ENCODE measurements around the gene ZNF598. TPM values are rescaled to one million over a fixed set of nuclear protein-coding genes. Genes with fewer than 3 reads are reported as not detected.

Gene ZNF598
- total RNA-seq, 2 donors from 2014 or later = 45.2 to 46.7 TPM

- Mint-ChIP-seq H3K4me3 (peak overlapping the region; percentile 69), H3K4me1 (peaks cover 9% of the 10 kb centered on the region)
- no peak for DNase-seq
Observed at GRCh38 chr16:2028146-2028545, 18.5 kb upstream of the ZNF598 start.

GRCh38 chr16:2027024-2028010 lies 17.7 kb upstream of the ZNF598 start:
- H3K27ac Mint-ChIP-seq = no peak overlapping the region

More at GRCh38 chr16:2028146-2028545, 18.5 kb upstream of the ZNF598 start:
- no peaks in the 10 kb centered on the region for H3K9me3 ChIP-seq (ENCODE audit: control insufficient read depth, low read length, poor library complexity, severe bottlenecking)
- Mint-ChIP-seq H3K27me3 (no peaks in the 10 kb centered on the region), H3K27ac (no peak overlapping the region), H3K36me3 (ENCODE audit: low read depth) (no peaks in the 10 kb centered on the region)
- ATAC-seq = no peak

GRCh38 chr16:2026461-2027023 lies 16.9 kb upstream of the ZNF598 start, which contains the start of gene NHERF2:
Gene NHERF2, plus strand, starts transcription at chr16:2026902. Its CDS starts 104 bp downstream, at chr16:2027006.
- DNase-seq (peak in 2 of 3 donors; percentile 35 to 43), ATAC-seq (peak; percentile 33)
- peaks cover 10% of the 10 kb centered on the region for H3K4me1 Mint-ChIP-seq
- H3K27me3 Mint-ChIP-seq = peaks cover 9% of the 10 kb centered on the region
- no peaks in the 10 kb centered on the region for H3K36me3 Mint-ChIP-seq (ENCODE audit: low read depth)
- H3K9me3 ChIP-seq (ENCODE audit: control insufficient read depth, low read length, poor library complexity, severe bottlenecking) = no peaks in the 10 kb centered on the region
- H3K27ac Mint-ChIP-seq = no peak within 1 kb of the TSS
- H3K4me3 Mint-ChIP-seq = peak within 1 kb of the TSS; percentile 73

More at GRCh38 chr16:2027024-2028010, 17.7 kb upstream of the ZNF598 start:
- H3K36me3 Mint-ChIP-seq (ENCODE audit: low read depth) = no peaks in the 10 kb centered on the region
- DNase-seq (no peak), ATAC-seq (peak; percentile 23)
- H3K27me3 Mint-ChIP-seq = peaks cover 7% of the 10 kb centered on the region
- H3K4me3 Mint-ChIP-seq = peak overlapping the region; percentile 69
- H3K9me3 ChIP-seq (ENCODE audit: control insufficient read depth, low read length, poor library complexity, severe bottlenecking) = no peaks in the 10 kb centered on the region
- H3K4me1 Mint-ChIP-seq = peaks cover 12% of the 10 kb centered on the region

- DNase-seq (no peak), ATAC-seq (no peak)
- peaks cover 10% of the 10 kb centered on the region for H3K4me1 Mint-ChIP-seq
- H3K27me3 Mint-ChIP-seq = peaks cover 9% of the 10 kb centered on the region
- no peaks in the 10 kb centered on the region for H3K9me3 ChIP-seq (ENCODE audit: control insufficient read depth, low read length, poor library complexity, severe bottlenecking)
- peak overlapping the region; percentile 73 for H3K4me3 Mint-ChIP-seq
- no peaks in the 10 kb centered on the region for H3K36me3 Mint-ChIP-seq (ENCODE audit: low read depth)
- no peak overlapping the region for H3K27ac Mint-ChIP-seq
Observed at GRCh38 chr16:2025878-2026460, 16.3 kb upstream of the ZNF598 start.

- ATAC-seq (no peak), DNase-seq (no peak)
- Mint-ChIP-seq H3K27me3 (peaks cover 16% of the 10 kb centered on the region), H3K4me1 (peaks cover 10% of the 10 kb centered on the region), H3K36me3 (ENCODE audit: low read depth) (no peaks in the 10 kb centered on the region), H3K4me3 (peak overlapping the region; percentile 73), H3K27ac (no peak overlapping the region)
- H3K9me3 ChIP-seq (ENCODE audit: control insufficient read depth, low read length, poor library complexity, severe bottlenecking) = no peaks in the 10 kb centered on the region
Observed at GRCh38 chr16:2025251-2025650, 15.6 kb upstream of the ZNF598 start.

GRCh38 chr16:2024032-2024420 lies 14.4 kb upstream of the ZNF598 start:
- DNase-seq (no peak), ATAC-seq (no peak)
- Mint-ChIP-seq H3K36me3 (ENCODE audit: low read depth) (peaks cover 2% of the 10 kb centered on the region), H3K4me1 (peaks cover 10% of the 10 kb centered on the region), H3K4me3 (peak overlapping the region; percentile 47), H3K27ac (no peak overlapping the region), H3K27me3 (peaks cover 16% of the 10 kb centered on the region)
- no peaks in the 10 kb centered on the region for H3K9me3 ChIP-seq (ENCODE audit: control insufficient read depth, low read length, poor library complexity, severe bottlenecking)

GRCh38 chr16:2023092-2024031 lies 13.7 kb upstream of the ZNF598 start:
- peaks cover 2% of the 10 kb centered on the region for H3K36me3 Mint-ChIP-seq (ENCODE audit: low read depth)
- DNase-seq = peak; percentile 96 to 97 (median 97)
- peak; percentile 93 for ATAC-seq
- peak overlapping the region; percentile 43 for H3K27ac Mint-ChIP-seq
- H3K4me3 Mint-ChIP-seq = peak overlapping the region; percentile 82
- H3K4me1 Mint-ChIP-seq = peaks cover 10% of the 10 kb centered on the region
- H3K27me3 Mint-ChIP-seq = peaks cover 21% of the 10 kb centered on the region
- no peaks in the 10 kb centered on the region for H3K9me3 ChIP-seq (ENCODE audit: control insufficient read depth, low read length, poor library complexity, severe bottlenecking)

- Mint-ChIP-seq H3K4me3 (peak overlapping the region; percentile 82), H3K4me1 (peaks cover 10% of the 10 kb centered on the region), H3K27me3 (peaks cover 21% of the 10 kb centered on the region), H3K36me3 (ENCODE audit: low read depth) (peaks cover 2% of the 10 kb centered on the region), H3K27ac (peak overlapping the region; percentile 43)
- DNase-seq (peak in 1 of 3 donors; percentile 17), ATAC-seq (peak; percentile 20)
- no peaks in the 10 kb centered on the region for H3K9me3 ChIP-seq (ENCODE audit: control insufficient read depth, low read length, poor library complexity, severe bottlenecking)
Observed at GRCh38 chr16:2022723-2023091, 13.1 kb upstream of the ZNF598 start.

- Mint-ChIP-seq H3K4me1 (peaks cover 7% of the 10 kb centered on the region), H3K36me3 (ENCODE audit: low read depth) (peaks cover 2% of the 10 kb centered on the region), H3K27me3 (peaks cover 21% of the 10 kb centered on the region), H3K4me3 (peak overlapping the region; percentile 39), H3K27ac (no peak overlapping the region)
- DNase-seq (no peak), ATAC-seq (no peak)
- H3K9me3 ChIP-seq (ENCODE audit: control insufficient read depth, low read length, poor library complexity, severe bottlenecking) = no peaks in the 10 kb centered on the region
Observed at GRCh38 chr16:2019921-2020831, 10.6 kb upstream of the ZNF598 start.

- no peak for DNase-seq
- ATAC-seq = no peak
- no peak within 1 kb of the TSS for H3K27ac Mint-ChIP-seq
- peaks cover 2% of the 10 kb centered on the region for H3K36me3 Mint-ChIP-seq (ENCODE audit: low read depth)
- H3K4me1 Mint-ChIP-seq = peaks cover 7% of the 10 kb centered on the region
- peaks cover 21% of the 10 kb centered on the region for H3K27me3 Mint-ChIP-seq
- peak within 1 kb of the TSS; percentile 39 for H3K4me3 Mint-ChIP-seq
- no peaks in the 10 kb centered on the region for H3K9me3 ChIP-seq (ENCODE audit: control insufficient read depth, low read length, poor library complexity, severe bottlenecking)
Observed at GRCh38 chr16:2019518-2019920, 9.9 kb upstream of the ZNF598 start, which contains the start of gene NPW. Gene NPW, plus strand, starts transcription at chr16:2019785.

GRCh38 chr16:2016407-2016922 lies 6.8 kb upstream of the ZNF598 start:
- no peaks in the 10 kb centered on the region for H3K4me1 Mint-ChIP-seq

More at GRCh38 chr16:2016407-2016922, 6.8 kb upstream of the ZNF598 start:
- Mint-ChIP-seq H3K27me3 (peaks cover 12% of the 10 kb centered on the region), H3K36me3 (ENCODE audit: low read depth) (peaks cover 2% of the 10 kb centered on the region), H3K27ac (no peak overlapping the region), H3K4me3 (no peak overlapping the region)
- DNase-seq = no peak
- no peaks in the 10 kb centered on the region for H3K9me3 ChIP-seq (ENCODE audit: control insufficient read depth, low read length, poor library complexity, severe bottlenecking)
- no peak for ATAC-seq

Measured in T-helper 17 cell (primary cell).